ENCODE measurements around the gene RSPO4.

DNA sequence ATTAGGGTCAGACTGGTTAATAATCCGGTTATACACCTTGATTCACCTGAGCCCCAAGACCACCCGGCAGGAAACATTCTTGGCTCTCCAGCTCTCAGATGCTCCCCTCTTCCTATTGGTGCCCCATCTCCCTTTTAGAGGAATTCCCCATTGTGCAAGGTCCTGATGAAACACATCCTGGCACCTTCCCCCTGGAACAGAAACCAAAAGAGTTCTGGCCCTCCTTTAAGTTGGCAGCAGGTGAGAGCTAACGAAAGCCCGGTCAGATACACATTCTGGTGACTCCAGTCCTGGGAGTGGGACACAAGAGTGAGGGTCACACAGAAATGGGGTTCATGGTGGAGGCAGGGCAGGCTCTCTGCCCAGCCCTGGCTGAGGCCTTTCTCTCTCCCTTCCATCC is 32.2 kb downstream of the RSPO4 start:
- TF ChIP-seq EP300 (IDR thresholded peaks at IDR 0.05) = no peak
- TF ChIP-seq, protein P1, sequence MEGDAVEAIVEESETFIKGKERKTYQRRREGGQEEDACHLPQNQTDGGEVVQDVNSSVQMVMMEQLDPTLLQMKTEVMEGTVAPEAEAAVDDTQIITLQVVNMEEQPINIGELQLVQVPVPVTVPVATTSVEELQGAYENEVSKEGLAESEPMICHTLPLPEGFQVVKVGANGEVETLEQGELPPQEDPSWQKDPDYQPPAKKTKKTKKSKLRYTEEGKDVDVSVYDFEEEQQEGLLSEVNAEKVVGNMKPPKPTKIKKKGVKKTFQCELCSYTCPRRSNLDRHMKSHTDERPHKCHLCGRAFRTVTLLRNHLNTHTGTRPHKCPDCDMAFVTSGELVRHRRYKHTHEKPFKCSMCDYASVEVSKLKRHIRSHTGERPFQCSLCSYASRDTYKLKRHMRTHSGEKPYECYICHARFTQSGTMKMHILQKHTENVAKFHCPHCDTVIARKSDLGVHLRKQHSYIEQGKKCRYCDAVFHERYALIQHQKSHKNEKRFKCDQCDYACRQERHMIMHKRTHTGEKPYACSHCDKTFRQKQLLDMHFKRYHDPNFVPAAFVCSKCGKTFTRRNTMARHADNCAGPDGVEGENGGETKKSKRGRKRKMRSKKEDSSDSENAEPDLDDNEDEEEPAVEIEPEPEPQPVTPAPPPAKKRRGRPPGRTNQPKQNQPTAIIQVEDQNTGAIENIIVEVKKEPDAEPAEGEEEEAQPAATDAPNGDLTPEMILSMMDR (IDR thresholded peaks at IDR 0.05) = no peak
- no peak for TF ChIP-seq POLR2AphosphoS5 (IDR thresholded peaks at IDR 0.05)
